A549 (cell line): ENCODE measurements around the gene SPDYE6. TPM values are rescaled to one million over a fixed set of nuclear protein-coding genes. Genes with fewer than 3 reads are reported as not detected.

Experiments
- ATAC-seq, 2 experiments: fragments of 200-7000 bp in 1 of 2; fragments of >200 bp in 1 of 2; cut with Nextera tagmentation in 1 of 2; cut with Tn5 transposase in 1 of 2; 3 replicates each; pipeline versions ENCODE4 v1.8.0 to v1.9.1; 2018 to 2020; ENCODE audit warnings: mild to moderate bottlenecking in 1 of 2, moderate library complexity in 1 of 2
- CTCF ChIA-PET: fragments of 300-600 bp; sonication (Branson Sonifier 250); formaldehyde crosslinking; extraction: SDS; loops from one replicate; lab custom pipeline; 2021; ENCODE audit warnings: antibody characterized with exemption, inconsistent platforms; lab: Yijun Ruan, JAX
- POLR2A ChIA-PET: fragments of 350-600 bp; formaldehyde crosslinking; extraction: SDS; loops from one replicate; lab custom pipeline; 2021; ENCODE audit warnings: antibody characterized with exemption, inconsistent platforms; lab: Yijun Ruan, JAX
- DNase-seq, 2 experiments: peaks; one replicate each; pipeline versions ENCODE4 v3.0.0 to v3.0.0-alpha.2; 2011 to 2016; ENCODE audit warnings: low read depth in 1 of 2, low spot score in 1 of 2
- FAIRE-seq: peaks from 2 replicates; lab custom pipeline; 2011; peaks lifted over from hg19 to GRCh38; lab: Jason Lieb, UNC
- H3K27ac ChIP-seq, 2 experiments: fragments of >200 bp; sonication (Bioruptor Twin); formaldehyde crosslinking; 3 replicates each; pipeline ENCODE4 v1.5.1; 2016 to 2017
- H3K4me1 ChIP-seq: fragments of >200 bp; sonication (Bioruptor Twin); formaldehyde crosslinking; 3 replicates; pipeline ENCODE4 v1.6.1; 2016
- H3K4me2 ChIP-seq: fragments of >200 bp; sonication (Bioruptor Twin); formaldehyde crosslinking; 3 replicates; pipeline ENCODE4 v1.6.1; 2016
- H3K4me3 ChIP-seq: fragments of >200 bp; sonication (Bioruptor Twin); formaldehyde crosslinking; 3 replicates; pipeline ENCODE4 v1.5.1; 2016
- H3K9me3 ChIP-seq: fragments of >200 bp; sonication (Bioruptor Twin); formaldehyde crosslinking; 3 replicates; pipeline ENCODE4 v1.6.1; 2016
- ATOH8 ChIP-seq: fragments of 250-450 bp; sonication (Bioruptor Pico); IDR thresholded peaks from 2 replicates; pipeline ENCODE4 v1.5.0; 2020; ENCODE audit warnings: low read depth, mild to moderate bottlenecking, moderate library complexity
- BHLHE40 ChIP-seq: IDR thresholded peaks from 2 replicates; pipeline ENCODE4 v1.6.1; 2012; ENCODE audit warnings: low read depth, low read length, inconsistent platforms
- CBX2 ChIP-seq: fragments of 200-600 bp; sonication (generic); IDR thresholded peaks from 2 replicates; pipeline ENCODE4 v1.6.1; 2016; ENCODE audit warnings: low read depth, mild to moderate bottlenecking, borderline replicate concordance
- CBX8 ChIP-seq: fragments of 200-600 bp; sonication (generic); IDR thresholded peaks from 2 replicates; pipeline ENCODE4 v1.6.1; 2016
- CEBPB ChIP-seq, 2 experiments: fragments of >200 bp in 1 of 2; sonication (Bioruptor Twin) in 1 of 2; formaldehyde crosslinking in 1 of 2; IDR thresholded peaks; 2 replicates each; pipeline ENCODE4 v1.6.1; 2012 to 2016
- E2F6 ChIP-seq: IDR thresholded peaks from 2 replicates; pipeline ENCODE4 v1.6.1; 2012; ENCODE audit warnings: low read depth, borderline replicate concordance
- ESRRA ChIP-seq: fragments of 150-350 bp; IDR thresholded peaks from 2 replicates; pipeline ENCODE4 v1.6.1; 2014; ENCODE audit warnings: mild to moderate bottlenecking, low read length, borderline replicate concordance
- FOSB ChIP-seq: fragments of 250-450 bp; sonication (Bioruptor Pico); IDR thresholded peaks from 2 replicates; pipeline ENCODE4 v1.5.0; 2020; ENCODE audit warnings: mild to moderate bottlenecking, moderate library complexity
- FOXS1 ChIP-seq: fragments of 250-450 bp; sonication (Bioruptor Pico); IDR thresholded peaks from 2 replicates; pipeline ENCODE4 v1.5.0; 2020; ENCODE audit warnings: mild to moderate bottlenecking, moderate library complexity
- HOXB13 ChIP-seq: fragments of 250-450 bp; sonication (Bioruptor Pico); IDR thresholded peaks from 2 replicates; pipeline ENCODE4 v1.5.0; 2020; ENCODE audit warnings: low read depth, mild to moderate bottlenecking, moderate library complexity
- JUN ChIP-seq, 2 experiments: fragments of >200 bp; sonication (Bioruptor Twin); formaldehyde crosslinking; IDR thresholded peaks; 2 replicates in 1 of 2; 3 replicates in 1 of 2; pipeline ENCODE4 v1.6.1; 2016 to 2017
- KDM5A ChIP-seq: fragments of 200-600 bp; sonication (generic); IDR thresholded peaks from 2 replicates; pipeline ENCODE4 v1.6.1; 2016; ENCODE audit warnings: antibody characterized with exemption, mild to moderate bottlenecking
- MAZ ChIP-seq: fragments of 150-350 bp; IDR thresholded peaks from 2 replicates; pipeline ENCODE4 v1.6.1; 2014; ENCODE audit warnings: antibody characterized with exemption, low read depth, low read length, borderline replicate concordance
- NFE2L2 ChIP-seq: fragments of 150-350 bp; conservative IDR thresholded peaks from 2 replicates; pipeline ENCODE4 v1.6.1; 2014; ENCODE audit warnings: low read length
- PBX3 ChIP-seq: IDR thresholded peaks from 2 replicates; pipeline ENCODE4 v1.6.1; 2012
- PHF8 ChIP-seq: fragments of 200-600 bp; sonication (generic); IDR thresholded peaks from 2 replicates; pipeline ENCODE4 v1.6.1; 2016; ENCODE audit warnings: low read depth, mild to moderate bottlenecking, antibody characterized with exemption, moderate library complexity, borderline replicate concordance
- POLR2A ChIP-seq: IDR thresholded peaks from 2 replicates; pipeline ENCODE4 v1.6.1; 2012; ENCODE audit warnings: mild to moderate bottlenecking, low read length
- RAD21 ChIP-seq, 2 experiments: fragments of >200 bp in 1 of 2; sonication (Bioruptor Twin) in 1 of 2; formaldehyde crosslinking in 1 of 2; IDR thresholded peaks in 1 of 2; conservative IDR thresholded peaks in 1 of 2; 2 replicates in 1 of 2; 3 replicates in 1 of 2; pipeline ENCODE4 v1.6.1; 2012 to 2018; ENCODE audit warnings: inconsistent platforms in 1 of 2
- RARB ChIP-seq: fragments of 250-450 bp; sonication (Bioruptor Pico); IDR thresholded peaks from 2 replicates; pipeline ENCODE4 v1.8.0; 2021; ENCODE audit warnings: mild to moderate bottlenecking, moderate library complexity
- RFX5 ChIP-seq: fragments of 450-650 bp; IDR thresholded peaks from 2 replicates; pipeline ENCODE4 v1.7.1; 2014; ENCODE audit warnings: antibody characterized with exemption, mild to moderate bottlenecking, moderate library complexity
- RNF2 ChIP-seq: fragments of 200-600 bp; sonication (generic); IDR thresholded peaks from 2 replicates; pipeline ENCODE4 v1.6.1; 2016; ENCODE audit warnings: low read depth, mild to moderate bottlenecking, antibody characterized with exemption, moderate library complexity, borderline replicate concordance
- SREBF2 ChIP-seq: fragments of 450-650 bp; IDR thresholded peaks from 2 replicates; pipeline ENCODE4 v1.6.1; 2014; ENCODE audit warnings: mild to moderate bottlenecking, moderate library complexity
- TFCP2L1 ChIP-seq: fragments of 250-450 bp; sonication (Bioruptor Pico); IDR thresholded peaks from 2 replicates; pipeline ENCODE4 v1.5.0; 2021; ENCODE audit warnings: mild to moderate bottlenecking
- TP53 ChIP-seq: fragments of 250-450 bp; sonication (Bioruptor Pico); IDR thresholded peaks from 2 replicates; pipeline ENCODE4 v1.5.0; 2021; ENCODE audit warnings: mild to moderate bottlenecking, moderate library complexity
- ZC3H11A ChIP-seq: fragments of 450-650 bp; IDR thresholded peaks from 2 replicates; pipeline ENCODE4 v1.6.1; 2014; ENCODE audit warnings: antibody characterized with exemption, mild to moderate bottlenecking
- ZFP36 ChIP-seq: fragments of 450-650 bp; IDR thresholded peaks from 2 replicates; pipeline ENCODE4 v1.6.1; 2014; ENCODE audit warnings: borderline replicate concordance; ENCODE audit not compliant: partially characterized antibody
- WGBS: methylation state at CpG from one replicate; pipeline ENCODE4 v1.1.6; 2017; ENCODE audit errors: missing lambda C conversion rate; 5-methylcytosine and 5-hydroxymethylcytosine counted together
- polyA plus RNA-seq, 4 experiments: library from polyadenylated mRNA; depleted of rRNA in 3 of 4; stranded (reverse); fragments of >200 nt; fragmentation: RNase III in 1 of 4; extraction: RNeasy Plus Mini Kit Qiagen cat#74134 plus additional on column Dnase treatment in 1 of 4; gene quantifications; 2 replicates in 3 of 4; 3 replicates in 1 of 4; pipeline ENCODE4 v1.2.3, GENCODE V29; 2011 to 2017

SPDYE6 gene
- polyA plus RNA-seq, 2 of the 4 experiments (the other 2 are of a cell fraction) = not detected

- Histone ChIP-seq H3K4me3 (no peak overlapping the region), H3K27ac (no peak overlapping the region), H3K4me2 (no peak overlapping the region), H3K9me3 (no peaks in the 10 kb centered on the region), H3K4me1 (peaks cover 8% of the 10 kb centered on the region)
- ChIA-PET CTCF (interaction anchor here (1.2 to 1.9 kb wide), 2 partner anchors 9 to 32 kb away, joined by 3 to 6 read pairs; partner anchors contain the start of gene ORAI2), POLR2A (no interaction called here)
- 93% methylated on average over 5 of the region's 5 CpGs for WGBS
- TF ChIP-seq ESRRA (no peak), CBX8 (no peak), TP53 (no peak), PHF8 (no peak), CBX2 (no peak)
- no peak for DNase-seq
- no peak for FAIRE-seq
- ATAC-seq = no peak
These were observed 44.1 kb upstream of the SPDYE6 start for GRCh38 chr7:102400360-102400759.

GRCh38 chr7:102398543-102398942 is 42.3 kb upstream of the SPDYE6 start:
- CTCF ChIA-PET = interaction anchor here (0.7 to 0.8 kb wide), 2 partner anchors 14 to 40 kb away, joined by 3 read pairs; no protein-coding TSS in a partner anchor
- FAIRE-seq (no peak), ATAC-seq (no peak), DNase-seq (no peak)
- TF ChIP-seq FOSB (no peak), NFE2L2 (no peak), BHLHE40 (no peak), CEBPB (IDR thresholded peaks at IDR 0.05) (peak in 1 of 2 experiments; percentile 39; a peak in 1 of 4 replicates)
- Histone ChIP-seq H3K4me3 (no peak overlapping the region), H3K4me2 (no peak overlapping the region), H3K9me3 (no peaks in the 10 kb centered on the region), H3K4me1 (peaks cover 11% of the 10 kb centered on the region), H3K27ac (no peak overlapping the region)
- WGBS = 92% methylated on average over 8 of the region's 8 CpGs
- POLR2A ChIA-PET = no interaction called here

GRCh38 chr7:102396710-102397019 is 40.4 kb upstream of the SPDYE6 start:
- no peak for DNase-seq
- CTCF ChIA-PET = interaction anchor here (1.1 to 6.7 kb wide), 6 partner anchors 9 to 1253 kb away, joined by 3 to 41 read pairs (median 4); no protein-coding TSS in a partner anchor
- peak; percentile 19 to 20; a peak in 4 of 6 replicates for ATAC-seq
- no peak for TF ChIP-seq FOXS1 (CRISPR knock-in tag)
- no peak for TF ChIP-seq CBX8
- no peak for TF ChIP-seq ZC3H11A
- 1% methylated on average over 12 of the region's 12 CpGs for WGBS
- peak overlapping the region; percentile 81 to 89 for H3K27ac ChIP-seq
- POLR2A ChIA-PET = interaction anchor here (0.7 to 1.4 kb wide), 2 partner anchors 33 to 37 kb away, joined by 3 to 22 read pairs; partner anchors contain the start of gene ORAI2
- no peaks in the 10 kb centered on the region for H3K9me3 ChIP-seq
- peak overlapping the region; percentile 88 for H3K4me3 ChIP-seq
- peaks cover 11% of the 10 kb centered on the region for H3K4me1 ChIP-seq
- peak overlapping the region; percentile 82 for H3K4me2 ChIP-seq
- FAIRE-seq = no peak

GRCh38 chr7:102395873-102396709 is 39.8 kb upstream of the SPDYE6 start, which contains the start of gene PRKRIP1:
Gene PRKRIP1, plus strand, starts transcription at chr7:102396363. Its CDS starts 49 bp downstream, at chr7:102396412.
- DNase-seq (peak; percentile 89 to 92), ATAC-seq (peak; percentile 96), FAIRE-seq (no peak)
- Histone ChIP-seq H3K4me1 (peaks cover 11% of the 10 kb centered on the region), H3K4me2 (peak within 1 kb of the TSS; percentile 96), H3K27ac (peak within 1 kb of the TSS; percentile 81 to 89), H3K9me3 (no peaks in the 10 kb centered on the region), H3K4me3 (peak within 1 kb of the TSS; percentile 88)
- WGBS = 1% methylated on average over 42 of the region's 59 CpGs
- POLR2A ChIA-PET = interaction anchor here (0.6 to 2.0 kb wide), 4 partner anchors 16 to 122 kb away, joined by 3 to 22 read pairs (median 5); partner anchors contain the start of gene ORAI2
- CTCF ChIA-PET = interaction anchor here (1.3 to 6.7 kb wide), 6 partner anchors 9 to 1252 kb away, joined by 3 to 41 read pairs (median 6); no protein-coding TSS in a partner anchor
- peak; percentile 38; the same call in 1 of the 2 replicates for TF ChIP-seq TFCP2L1
- peak; percentile 81 for TF ChIP-seq KDM5A
- TF ChIP-seq RARB (CRISPR knock-in tag) = no peak
- no peak for TF ChIP-seq BHLHE40
- no peak for TF ChIP-seq RNF2
- TF ChIP-seq HOXB13 (CRISPR knock-in tag) = no peak
- no peak for TF ChIP-seq ZC3H11A
- TF ChIP-seq E2F6 = peak; percentile 39; the same call in 1 of the 2 replicates
- no peak for TF ChIP-seq ZFP36
- no peak; the same call in 1 of the 2 replicates for TF ChIP-seq PBX3
- peak in 1 of 2 experiments; percentile 58; a peak in 1 of 4 replicates for TF ChIP-seq CEBPB (IDR thresholded peaks at IDR 0.05)
- TF ChIP-seq JUN (IDR thresholded peaks at IDR 0.05) = 0 out of 5 replicates have a peak, but pooled peaks of 1 of the 2 experiments have one; percentile 37
- TF ChIP-seq POLR2A = peak; percentile 8; the same call in 1 of the 2 replicates
- TF ChIP-seq RAD21 (conservative IDR thresholded peaks at IDR 0.05 in 1 of 2, IDR thresholded peaks at IDR 0.05 in 1 of 2) = no peak
- TF ChIP-seq TP53 = no peak
- TF ChIP-seq FOXS1 (CRISPR knock-in tag) = no peak
- TF ChIP-seq MAZ = no peak
- no peak for TF ChIP-seq SREBF2
- no peak for TF ChIP-seq RFX5
- no peak for TF ChIP-seq ATOH8 (CRISPR knock-in tag)
- peak; percentile 64; the same call in 1 of the 2 replicates for TF ChIP-seq PHF8
